Chondrocyte (in vitro differentiated cells): ENCODE measurements around the gene RERE. TPM values are rescaled to one million over a fixed set of nuclear protein-coding genes. Genes with fewer than 3 reads are reported as not detected.

Source experiments
- DNase-seq: peaks from one replicate; pipeline ENCODE4 v3.0.0; 2021; ENCODE audit warnings: mixed read lengths, low spot score
- H3K27ac Mint-ChIP-seq: one replicate; pipeline ENCODE4 v1.8.0; 2021; ENCODE audit warnings: mild to moderate bottlenecking, moderate library complexity, mixed read lengths; ENCODE audit not compliant: unreplicated experiment
- H3K27me3 Mint-ChIP-seq: 2 replicates; pipeline ENCODE4 v1.8.0; 2021; ENCODE audit warnings: low read depth, mixed read lengths
- H3K36me3 Mint-ChIP-seq: 2 replicates; pipeline ENCODE4 v1.8.0; 2021; ENCODE audit warnings: low read depth, mixed read lengths
- H3K4me1 Mint-ChIP-seq: 2 replicates; pipeline ENCODE4 v1.8.0; 2021; ENCODE audit warnings: low read depth, mild to moderate bottlenecking, mixed read lengths
- H3K4me3 Mint-ChIP-seq: one replicate; pipeline ENCODE4 v1.8.0; 2021; ENCODE audit warnings: mild to moderate bottlenecking, moderate library complexity, mixed read lengths; ENCODE audit not compliant: unreplicated experiment
- H3K9me3 Mint-ChIP-seq: 2 replicates; pipeline ENCODE4 v1.8.0; 2021; ENCODE audit warnings: low read depth, mixed read lengths
- CTCF ChIP-seq: fragments of 200-600 bp; sonication (generic); IDR thresholded peaks from 2 replicates; pipeline ENCODE4 v1.5.0; 2021; ENCODE audit warnings: antibody characterized with exemption, mild to moderate bottlenecking, moderate library complexity
- total RNA-seq: library from RNA; stranded (reverse); gene quantifications from 3 replicates; pipeline ENCODE4 v1.2.1, GENCODE V29; 2021

Gene RERE
- total RNA-seq, 1 donor from 2014 or later: 64.9 TPM

- H3K4me3 Mint-ChIP-seq: no peak overlapping the region
- H3K36me3 Mint-ChIP-seq: no peaks in the 10 kb centered on the region
- H3K4me1 Mint-ChIP-seq: peaks cover 6% of the 10 kb centered on the region
- no peaks in the 10 kb centered on the region for H3K9me3 Mint-ChIP-seq
- H3K27me3 Mint-ChIP-seq: no peaks in the 10 kb centered on the region
- no peak overlapping the region for H3K27ac Mint-ChIP-seq
- no peak for DNase-seq
- TF ChIP-seq CTCF: no peak
Measured at GRCh38 chr1:8721679-8722324, 95.6 kb downstream of the RERE start.

GRCh38 chr1:8720347-8720746, 97.1 kb downstream of the RERE start:
- peaks cover 4% of the 10 kb centered on the region for H3K4me1 Mint-ChIP-seq
- no peaks in the 10 kb centered on the region for H3K36me3 Mint-ChIP-seq
- H3K4me3 Mint-ChIP-seq: no peak overlapping the region
- no peaks in the 10 kb centered on the region for H3K27me3 Mint-ChIP-seq
- no peak for DNase-seq
- H3K27ac Mint-ChIP-seq: no peak overlapping the region
- no peak for TF ChIP-seq CTCF
- H3K9me3 Mint-ChIP-seq: no peaks in the 10 kb centered on the region

GRCh38 chr1:8718850-8719361, 98.5 kb downstream of the RERE start:
- Mint-ChIP-seq H3K4me1 (peaks cover 10% of the 10 kb centered on the region), H3K27me3 (no peaks in the 10 kb centered on the region), H3K4me3 (no peak overlapping the region), H3K9me3 (no peaks in the 10 kb centered on the region), H3K27ac (no peak overlapping the region), H3K36me3 (no peaks in the 10 kb centered on the region)
- DNase-seq: no peak
- TF ChIP-seq CTCF: peak; percentile 69

GRCh38 chr1:8717148-8717547, 100.3 kb downstream of the RERE start:
- H3K27me3 Mint-ChIP-seq: no peaks in the 10 kb centered on the region
- TF ChIP-seq CTCF: no peak
- peaks cover 18% of the 10 kb centered on the region for H3K4me1 Mint-ChIP-seq
- H3K36me3 Mint-ChIP-seq: no peaks in the 10 kb centered on the region
- no peaks in the 10 kb centered on the region for H3K9me3 Mint-ChIP-seq
- no peak for DNase-seq
- H3K27ac Mint-ChIP-seq: no peak overlapping the region
- no peak overlapping the region for H3K4me3 Mint-ChIP-seq

DNA sequence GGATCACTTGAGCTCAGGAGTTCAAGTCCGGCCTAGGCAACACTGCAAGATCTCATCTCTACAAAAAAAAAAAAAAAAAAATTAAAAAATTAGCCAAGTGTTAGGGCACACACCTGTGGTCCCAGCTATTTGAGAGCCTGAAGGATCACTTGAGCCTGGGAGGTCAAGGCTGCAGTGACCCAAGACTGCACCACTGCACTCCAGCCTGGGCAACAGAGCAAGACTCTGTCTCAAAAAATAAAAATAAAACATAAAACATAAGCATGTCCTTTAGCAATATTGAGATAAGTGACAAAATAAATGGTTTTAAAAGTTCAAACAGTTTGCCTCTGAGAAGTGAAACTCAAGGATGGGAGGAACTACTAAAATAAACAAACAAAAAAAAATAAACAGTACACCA, 101.2 kb downstream of the RERE start:
- H3K27ac Mint-ChIP-seq: no peak overlapping the region
- no peaks in the 10 kb centered on the region for H3K36me3 Mint-ChIP-seq

More for the DNA sequence above, 101.2 kb downstream of the RERE start:
- no peaks in the 10 kb centered on the region for H3K27me3 Mint-ChIP-seq
- no peak overlapping the region for H3K4me3 Mint-ChIP-seq
- no peaks in the 10 kb centered on the region for H3K9me3 Mint-ChIP-seq
- peaks cover 28% of the 10 kb centered on the region for H3K4me1 Mint-ChIP-seq
- DNase-seq: no peak
- TF ChIP-seq CTCF: no peak
